Measurements from ENCODE around the gene UNC13C. TPM values are rescaled to one million over a fixed set of nuclear protein-coding genes. Genes with fewer than 3 reads are reported as not detected.

The UNC13C gene
- total and polyA plus RNA-seq, 2 donors = 0.11 to 1.7 TPM

- H3K4me3 ChIP-seq (ENCODE audit: low read length in 2 of 2) = no peak overlapping the region
- H3K36me3 ChIP-seq (ENCODE audit: control insufficient read depth in 2 of 2, insufficient read depth in 2 of 2, low read length in 1 of 2) = no peaks in the 10 kb centered on the region
- no peaks in the 10 kb centered on the region for H3K27me3 ChIP-seq (ENCODE audit: control insufficient read depth in 2 of 2, insufficient read depth in 1 of 2, low read length in 1 of 2)
- no peaks in the 10 kb centered on the region for H3K4me1 ChIP-seq (ENCODE audit: control insufficient read depth in 2 of 2, insufficient read depth in 2 of 2, low read length in 2 of 2)
- H3K9me3 ChIP-seq (ENCODE audit: control insufficient read depth in 2 of 2, insufficient read depth in 1 of 2, low read length in 1 of 2) = no peaks in the 10 kb centered on the region
- no peak for DNase-seq (ENCODE audit: low read depth in 6 of 9, low spot score in 9 of 9)
- no peak overlapping the region for H3K27ac ChIP-seq (ENCODE audit: low read depth in 1 of 2, low read length in 1 of 2)
- 89% methylated on average over 4 of the region's 4 CpGs for WGBS
Observed at GRCh38 chr15:54577476-54578250, 599.4 kb downstream of the UNC13C start.

- 93% methylated on average over 6 of the region's 6 CpGs for WGBS
- H3K36me3 ChIP-seq (ENCODE audit: control insufficient read depth in 2 of 2, insufficient read depth in 2 of 2, low read length in 1 of 2) = no peaks in the 10 kb centered on the region
- no peak for DNase-seq (ENCODE audit: low read depth in 6 of 9, low spot score in 9 of 9)
- no peaks in the 10 kb centered on the region for H3K4me1 ChIP-seq (ENCODE audit: control insufficient read depth in 2 of 2, insufficient read depth in 2 of 2, low read length in 2 of 2)
- H3K9me3 ChIP-seq (ENCODE audit: control insufficient read depth in 2 of 2, insufficient read depth in 1 of 2, low read length in 1 of 2) = no peaks in the 10 kb centered on the region
- H3K4me3 ChIP-seq (ENCODE audit: low read length in 2 of 2) = no peak overlapping the region
- H3K27ac ChIP-seq (ENCODE audit: low read depth in 1 of 2, low read length in 1 of 2) = no peak overlapping the region
- no peaks in the 10 kb centered on the region for H3K27me3 ChIP-seq (ENCODE audit: control insufficient read depth in 2 of 2, insufficient read depth in 1 of 2, low read length in 1 of 2)
Observed at GRCh38 chr15:54579855-54580254, 601.6 kb downstream of the UNC13C start.

- H3K27ac ChIP-seq (ENCODE audit: low read depth in 1 of 2, low read length in 1 of 2) = no peak overlapping the region
- 93% methylated on average over 2 of the region's 2 CpGs for WGBS
- H3K4me3 ChIP-seq (ENCODE audit: low read length in 2 of 2) = no peak overlapping the region
- no peak for DNase-seq (ENCODE audit: low read depth in 6 of 9, low spot score in 9 of 9)
- no peaks in the 10 kb centered on the region for H3K9me3 ChIP-seq (ENCODE audit: control insufficient read depth in 2 of 2, insufficient read depth in 1 of 2, low read length in 1 of 2)
- no peaks in the 10 kb centered on the region for H3K27me3 ChIP-seq (ENCODE audit: control insufficient read depth in 2 of 2, insufficient read depth in 1 of 2, low read length in 1 of 2)
- H3K4me1 ChIP-seq (ENCODE audit: control insufficient read depth in 2 of 2, insufficient read depth in 2 of 2, low read length in 2 of 2) = no peaks in the 10 kb centered on the region
- H3K36me3 ChIP-seq (ENCODE audit: control insufficient read depth in 2 of 2, insufficient read depth in 2 of 2, low read length in 1 of 2) = no peaks in the 10 kb centered on the region
Observed at GRCh38 chr15:54580643-54581042, 602.4 kb downstream of the UNC13C start.

GRCh38 chr15:54582863-54583643, 604.8 kb downstream of the UNC13C start:
- H3K27me3 ChIP-seq (ENCODE audit: control insufficient read depth in 2 of 2, insufficient read depth in 1 of 2, low read length in 1 of 2) = no peaks in the 10 kb centered on the region
- DNase-seq (ENCODE audit: low read depth in 6 of 9, low spot score in 9 of 9) = no peak

GRCh38 chr15:54585063-54585462, 606.8 kb downstream of the UNC13C start:
- H3K4me1 ChIP-seq (ENCODE audit: control insufficient read depth in 2 of 2, insufficient read depth in 2 of 2, low read length in 2 of 2) = no peaks in the 10 kb centered on the region
- no peak for DNase-seq (ENCODE audit: low read depth in 6 of 9, low spot score in 9 of 9)
- no peaks in the 10 kb centered on the region for H3K9me3 ChIP-seq (ENCODE audit: control insufficient read depth in 2 of 2, insufficient read depth in 1 of 2, low read length in 1 of 2)
- H3K27me3 ChIP-seq (ENCODE audit: control insufficient read depth in 2 of 2, insufficient read depth in 1 of 2, low read length in 1 of 2) = no peaks in the 10 kb centered on the region
- WGBS = 93% methylated on average over 3 of the region's 3 CpGs
- no peaks in the 10 kb centered on the region for H3K36me3 ChIP-seq (ENCODE audit: control insufficient read depth in 2 of 2, insufficient read depth in 2 of 2, low read length in 1 of 2)
- H3K4me3 ChIP-seq (ENCODE audit: low read length in 2 of 2) = no peak overlapping the region
- H3K27ac ChIP-seq (ENCODE audit: low read depth in 1 of 2, low read length in 1 of 2) = no peak overlapping the region

More at GRCh38 chr15:54582863-54583643, 604.8 kb downstream of the UNC13C start:
- Histone ChIP-seq H3K4me3 (ENCODE audit: low read length in 2 of 2) (no peak overlapping the region), H3K9me3 (ENCODE audit: control insufficient read depth in 2 of 2, insufficient read depth in 1 of 2, low read length in 1 of 2) (no peaks in the 10 kb centered on the region), H3K36me3 (ENCODE audit: control insufficient read depth in 2 of 2, insufficient read depth in 2 of 2, low read length in 1 of 2) (no peaks in the 10 kb centered on the region), H3K4me1 (ENCODE audit: control insufficient read depth in 2 of 2, insufficient read depth in 2 of 2, low read length in 2 of 2) (no peaks in the 10 kb centered on the region), H3K27ac (ENCODE audit: low read depth in 1 of 2, low read length in 1 of 2) (no peak overlapping the region)
- 80% methylated on average over 7 of the region's 7 CpGs for WGBS

GRCh38 chr15:54594115-54594514, 615.9 kb downstream of the UNC13C start:
- Histone ChIP-seq H3K4me3 (ENCODE audit: low read length in 2 of 2) (no peak overlapping the region), H3K9me3 (ENCODE audit: control insufficient read depth in 2 of 2, insufficient read depth in 1 of 2, low read length in 1 of 2) (peaks cover 0 to 6% of the 10 kb centered on the region in 2 donors), H3K36me3 (ENCODE audit: control insufficient read depth in 2 of 2, insufficient read depth in 2 of 2, low read length in 1 of 2) (no peaks in the 10 kb centered on the region), H3K4me1 (ENCODE audit: control insufficient read depth in 2 of 2, insufficient read depth in 2 of 2, low read length in 2 of 2) (no peaks in the 10 kb centered on the region), H3K27ac (ENCODE audit: low read depth in 1 of 2, low read length in 1 of 2) (no peak overlapping the region), H3K27me3 (ENCODE audit: control insufficient read depth in 2 of 2, insufficient read depth in 1 of 2, low read length in 1 of 2) (no peaks in the 10 kb centered on the region)
- 98% methylated on average over 4 of the region's 4 CpGs for whole genome bisulfite sequencing
- DNase-seq (ENCODE audit: low read depth in 6 of 9, low spot score in 9 of 9) = no peak

- Histone ChIP-seq H3K4me1 (ENCODE audit: control insufficient read depth in 2 of 2, insufficient read depth in 2 of 2, low read length in 2 of 2) (no peaks in the 10 kb centered on the region), H3K9me3 (ENCODE audit: control insufficient read depth in 2 of 2, insufficient read depth in 1 of 2, low read length in 1 of 2) (peaks cover 0 to 3% of the 10 kb centered on the region in 2 donors), H3K27me3 (ENCODE audit: control insufficient read depth in 2 of 2, insufficient read depth in 1 of 2, low read length in 1 of 2) (no peaks in the 10 kb centered on the region), H3K4me3 (ENCODE audit: low read length in 2 of 2) (no peak overlapping the region), H3K36me3 (ENCODE audit: control insufficient read depth in 2 of 2, insufficient read depth in 2 of 2, low read length in 1 of 2) (no peaks in the 10 kb centered on the region), H3K27ac (ENCODE audit: low read depth in 1 of 2, low read length in 1 of 2) (no peak overlapping the region)
- WGBS = 95% methylated on average over 3 of the region's 3 CpGs
- DNase-seq (ENCODE audit: low read depth in 6 of 9, low spot score in 9 of 9) = no peak
Observed at GRCh38 chr15:54599386-54599785, 621.1 kb downstream of the UNC13C start.

- Histone ChIP-seq H3K4me1 (ENCODE audit: control insufficient read depth in 2 of 2, insufficient read depth in 2 of 2, low read length in 2 of 2) (no peaks in the 10 kb centered on the region), H3K27me3 (ENCODE audit: control insufficient read depth in 2 of 2, insufficient read depth in 1 of 2, low read length in 1 of 2) (no peaks in the 10 kb centered on the region), H3K4me3 (ENCODE audit: low read length in 2 of 2) (no peak overlapping the region), H3K9me3 (ENCODE audit: control insufficient read depth in 2 of 2, insufficient read depth in 1 of 2, low read length in 1 of 2) (no peaks in the 10 kb centered on the region), H3K36me3 (ENCODE audit: control insufficient read depth in 2 of 2, insufficient read depth in 2 of 2, low read length in 1 of 2) (no peaks in the 10 kb centered on the region), H3K27ac (ENCODE audit: low read depth in 1 of 2, low read length in 1 of 2) (no peak overlapping the region)
- WGBS = 89% methylated on average over 2 of the region's 2 CpGs
- DNase-seq (ENCODE audit: low read depth in 6 of 9, low spot score in 9 of 9) = no peak
Observed at GRCh38 chr15:54605043-54605442, 626.8 kb downstream of the UNC13C start.

- Histone ChIP-seq H3K27me3 (ENCODE audit: control insufficient read depth in 2 of 2, insufficient read depth in 1 of 2, low read length in 1 of 2) (no peaks in the 10 kb centered on the region), H3K4me3 (ENCODE audit: low read length in 2 of 2) (no peak overlapping the region), H3K9me3 (ENCODE audit: control insufficient read depth in 2 of 2, insufficient read depth in 1 of 2, low read length in 1 of 2) (no peaks in the 10 kb centered on the region), H3K4me1 (ENCODE audit: control insufficient read depth in 2 of 2, insufficient read depth in 2 of 2, low read length in 2 of 2) (no peaks in the 10 kb centered on the region), H3K36me3 (ENCODE audit: control insufficient read depth in 2 of 2, insufficient read depth in 2 of 2, low read length in 1 of 2) (no peaks in the 10 kb centered on the region), H3K27ac (ENCODE audit: low read depth in 1 of 2, low read length in 1 of 2) (no peak overlapping the region)
- 94% methylated on average over 4 of the region's 4 CpGs for WGBS
- no peak for DNase-seq (ENCODE audit: low read depth in 6 of 9, low spot score in 9 of 9)
Observed at GRCh38 chr15:54605556-54605955, 627.3 kb downstream of the UNC13C start.
